GM19452 (cell line): ENCODE measurements around the gene XRN1.

Experiments
- ATAC-seq: cut with Tn5 transposase; IDR thresholded peaks from one replicate; pipeline ENCODE4 v1.9.1; 2021; ENCODE audit not compliant: unreplicated experiment

The XRN1 gene

DNA sequence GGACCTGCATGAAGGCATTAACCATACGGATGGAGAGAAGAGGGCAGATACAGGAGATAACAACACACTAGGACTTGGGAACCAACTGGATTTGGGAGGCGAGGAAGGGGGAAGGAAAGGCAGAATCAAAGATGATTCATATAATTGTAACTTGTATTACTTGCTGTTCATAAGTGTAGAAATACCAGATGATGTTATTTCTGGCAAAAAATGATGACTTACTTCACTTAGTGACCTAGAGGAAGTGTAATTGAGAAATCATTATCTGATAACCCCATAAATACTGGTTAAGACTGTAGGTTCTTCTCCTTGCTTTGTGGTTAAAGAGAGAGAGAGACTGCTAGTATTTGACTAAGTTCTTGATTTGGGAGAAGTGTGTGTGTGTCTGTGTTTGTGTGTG, 172.0 kb downstream of the XRN1 start:
- no peak for ATAC-seq

DNA sequence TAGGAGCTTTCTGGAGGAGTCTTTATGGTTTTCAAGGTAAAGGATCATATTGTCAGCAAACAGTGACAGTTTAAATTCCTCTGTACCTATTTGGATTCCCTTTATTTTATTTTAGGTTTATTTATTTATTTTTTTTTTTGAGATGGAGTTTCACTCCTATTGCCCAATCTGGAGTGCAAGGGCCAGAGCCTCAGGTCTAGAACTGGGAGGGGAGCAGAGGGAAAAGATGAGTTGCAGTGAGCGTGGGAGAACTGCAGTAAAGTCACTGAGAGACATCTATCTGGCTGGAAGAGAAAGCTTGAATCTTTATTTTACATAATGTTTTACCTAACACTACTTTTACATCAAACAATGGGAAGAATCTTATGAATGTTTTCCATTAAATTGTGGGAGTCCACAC, 172.9 kb downstream of the XRN1 start:
- ATAC-seq: no peak

DNA sequence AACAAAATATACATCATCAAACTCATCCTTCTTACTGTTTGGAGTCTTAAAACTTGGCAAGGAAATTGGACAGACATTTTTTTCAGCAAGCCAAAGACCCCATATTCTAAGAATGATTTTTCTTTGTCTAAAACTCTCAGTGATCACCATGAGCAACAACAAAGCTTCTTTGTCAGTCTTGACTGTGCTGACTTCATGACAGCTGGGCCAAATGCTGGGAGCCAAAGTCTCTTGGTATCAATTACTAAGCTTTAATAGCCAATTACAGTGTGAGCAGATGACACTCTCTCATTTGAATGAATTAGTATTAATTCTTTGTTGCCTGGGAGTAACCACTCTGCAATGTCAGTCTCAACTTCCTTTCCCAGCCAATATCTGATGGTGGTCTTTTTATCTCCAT, 174.3 kb downstream of the XRN1 start:
- ATAC-seq: no peak

DNA sequence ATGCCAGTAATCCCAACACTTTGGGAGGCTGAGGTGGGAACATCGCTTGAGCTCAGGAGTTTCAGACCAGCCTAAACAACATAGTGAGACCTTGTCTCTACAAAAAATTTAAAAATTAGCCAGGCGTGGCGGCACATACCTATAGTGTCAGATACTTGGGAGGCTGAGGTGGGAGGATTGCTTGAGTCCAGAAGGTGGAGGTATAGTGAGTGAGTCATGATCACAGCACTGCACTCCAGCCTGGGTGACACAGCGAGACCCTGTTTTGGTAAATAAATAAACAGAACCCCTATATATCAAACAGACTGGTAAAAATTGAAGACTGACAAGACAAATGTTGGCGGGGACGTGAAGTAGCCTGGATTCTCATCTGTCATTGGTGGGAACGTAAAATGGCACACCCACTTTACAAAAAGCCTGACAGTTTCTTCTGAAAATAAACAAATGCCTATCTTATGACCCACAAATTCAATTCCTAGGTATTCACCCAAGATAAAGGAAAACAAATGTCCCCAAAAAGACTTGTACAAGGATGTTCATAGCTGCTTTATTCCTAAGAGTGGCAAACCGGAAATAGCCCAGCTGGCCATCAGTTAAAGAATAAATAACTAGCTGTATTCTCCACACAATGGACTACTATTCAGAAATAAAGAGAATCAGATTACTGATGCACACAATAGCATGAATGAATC, 175.5 kb downstream of the XRN1 start:
- no peak for ATAC-seq

DNA sequence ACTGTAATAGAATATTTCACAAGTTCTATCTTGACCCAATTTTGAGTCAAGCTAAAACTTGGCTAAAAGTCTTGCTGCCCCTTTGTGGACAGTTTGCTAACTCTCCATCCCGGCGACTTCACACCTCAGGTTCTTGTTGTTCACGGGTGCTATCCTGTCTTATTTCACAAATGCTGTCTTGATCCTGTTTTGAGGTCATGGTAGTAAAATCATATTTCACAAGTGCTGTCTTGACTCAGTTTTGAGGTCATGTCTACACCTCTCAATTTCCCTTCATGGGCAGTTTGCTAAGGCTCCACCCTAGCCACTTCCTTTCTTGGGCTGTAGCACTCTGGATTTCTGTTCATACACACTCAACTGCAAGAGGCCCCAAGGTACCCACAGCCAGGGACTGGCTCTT, 177.4 kb downstream of the XRN1 start:
- ATAC-seq: no peak

DNA sequence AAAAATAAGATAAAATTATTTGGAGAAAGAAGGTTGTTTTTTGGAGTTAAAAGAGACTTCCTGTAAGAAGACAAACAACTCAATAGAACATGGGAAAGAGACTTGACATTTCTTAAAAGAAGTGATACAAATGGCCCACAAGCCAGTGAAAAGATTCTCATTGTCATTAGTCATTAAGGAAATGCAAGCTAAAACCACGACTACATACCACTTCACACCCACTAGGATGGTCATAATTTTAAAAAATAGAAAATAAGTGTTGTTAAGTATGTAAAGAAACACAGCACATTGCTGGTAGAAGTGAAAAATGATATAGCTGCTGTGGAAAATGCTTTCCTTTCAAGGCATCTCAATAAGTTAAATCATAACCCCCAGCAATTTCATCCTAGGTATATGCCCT, 178.1 kb downstream of the XRN1 start:
- no peak for ATAC-seq

DNA sequence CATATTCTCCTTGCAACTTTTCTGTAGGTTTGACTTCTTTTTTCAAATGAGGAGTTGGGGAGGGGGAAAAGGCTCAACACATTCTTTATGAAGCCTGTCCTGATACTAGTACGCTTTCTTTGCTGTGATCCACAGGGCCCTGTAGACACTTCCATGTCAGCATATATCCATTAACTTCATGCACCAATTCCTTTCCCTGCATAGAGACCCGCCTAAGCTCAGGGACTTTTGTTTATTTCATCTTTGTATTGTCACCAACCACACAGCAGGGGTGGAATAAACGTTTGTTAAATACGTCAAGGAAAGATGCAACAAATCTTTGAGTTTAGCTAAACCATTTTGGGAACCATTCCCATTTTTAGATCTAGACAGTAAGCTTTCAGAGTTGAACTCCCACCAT, 179.4 kb downstream of the XRN1 start:
- ATAC-seq: no peak

DNA sequence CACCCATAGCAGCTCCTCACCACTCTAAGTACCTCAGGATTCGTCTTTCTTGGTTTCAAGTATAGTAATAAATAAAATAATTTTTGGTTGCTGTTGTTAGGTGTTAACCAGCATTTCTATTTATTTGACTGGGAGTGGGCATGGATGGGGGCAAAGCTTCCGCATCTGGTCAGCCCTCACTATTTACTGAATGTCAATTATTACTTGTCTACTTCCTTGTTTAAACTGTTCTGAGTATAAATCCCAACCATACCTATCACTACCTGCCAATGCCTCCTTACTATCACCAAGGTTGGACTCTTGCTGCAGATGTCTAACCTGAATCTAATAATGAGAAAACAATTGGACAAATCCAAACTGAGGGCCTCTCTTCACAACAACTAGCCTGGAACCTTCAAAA, 180.6 kb downstream of the XRN1 start:
- ATAC-seq: no peak

DNA sequence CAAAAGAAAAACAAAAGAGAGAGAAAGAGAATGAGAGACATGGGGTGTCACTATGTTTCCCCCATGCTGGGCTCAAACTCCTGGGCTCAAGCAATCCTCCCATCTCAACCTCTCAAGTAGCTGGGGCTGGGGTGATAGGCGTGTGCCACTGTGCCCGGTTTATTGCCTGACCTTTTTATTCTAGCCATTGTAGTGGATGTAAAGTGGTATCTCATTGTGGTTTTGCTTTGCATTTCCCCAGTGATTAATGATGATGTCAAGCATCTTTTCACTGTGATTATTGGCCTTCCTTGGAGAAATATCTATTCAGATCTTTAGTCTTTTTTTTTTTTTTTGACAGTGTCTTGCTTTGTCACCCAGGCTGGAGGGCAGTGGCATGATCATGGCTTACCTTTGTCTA, 184.7 kb downstream of the XRN1 start:
- no peak for ATAC-seq

DNA sequence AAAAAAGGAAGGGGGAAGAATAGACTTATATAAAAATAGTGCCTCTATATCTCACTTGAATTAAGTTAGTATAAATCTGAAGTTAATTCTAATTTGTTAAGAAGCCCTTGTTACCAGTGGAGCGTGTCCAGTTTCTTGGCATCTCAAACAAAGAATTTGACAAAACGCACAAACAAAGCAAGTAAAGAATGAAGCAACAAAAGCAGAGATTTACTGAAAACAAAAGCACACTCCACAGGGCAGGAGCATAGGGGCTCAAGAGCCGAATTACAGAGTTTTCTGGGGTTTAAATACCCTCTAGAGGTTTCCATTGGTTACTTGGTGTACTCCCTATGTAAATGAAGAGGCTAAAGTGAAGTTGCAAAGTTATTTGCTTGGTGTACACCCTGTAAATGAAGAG, 188.5 kb downstream of the XRN1 start:
- no peak for ATAC-seq

DNA sequence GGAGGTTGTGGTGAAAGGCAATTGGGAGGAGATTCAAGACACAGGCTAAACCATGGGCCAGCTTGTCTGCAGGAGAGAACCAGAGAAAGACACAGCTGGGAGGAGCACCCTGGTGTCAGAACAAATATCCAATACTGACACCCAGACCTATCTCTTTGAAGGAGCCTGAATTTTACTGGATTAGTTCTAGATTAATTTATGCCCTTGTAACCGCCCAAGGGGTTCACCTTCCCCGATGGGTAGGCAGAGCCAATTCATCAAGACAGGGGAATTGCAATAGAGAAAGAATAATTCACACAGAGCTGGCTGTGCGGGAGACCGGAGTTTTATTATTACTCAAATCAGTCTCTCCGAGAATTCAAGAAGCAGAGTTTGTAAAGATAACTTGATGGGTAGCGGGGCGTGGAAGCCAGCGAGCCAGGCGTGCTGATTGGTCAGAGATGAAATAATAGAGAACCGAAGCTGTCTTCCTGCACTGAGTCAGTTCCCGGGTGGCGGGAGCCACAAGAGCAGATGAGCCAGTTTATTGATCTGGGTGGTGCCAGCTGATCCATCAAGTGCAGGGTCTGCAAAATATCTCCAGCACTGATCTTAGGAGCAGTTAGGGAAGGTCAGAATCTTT, 191.0 kb downstream of the XRN1 start:
- ATAC-seq: no peak
